ENCODE measurements around the gene REC114. TPM values are rescaled to one million over a fixed set of nuclear protein-coding genes. Genes with fewer than 3 reads are reported as not detected.

The REC114 gene
- total and polyA plus RNA-seq, 11 donors = 0.23 to 0.82 (median 0.48) TPM; not detected in 7

- DNase-seq = no peak
- TF ChIP-seq POLR2A (IDR thresholded peaks at IDR 0.05) (no peak), CTCF (IDR thresholded peaks at IDR 0.05) (peak; percentile 16 to 70 (median 54))
- Histone ChIP-seq H3K27ac (peak overlapping the region in 1 of 12 donors; percentile 2), H3K4me1 (peaks cover 0 to 15% (median 3%) of the 10 kb centered on the region in 12 donors), H3K27me3 (no peaks in the 10 kb centered on the region), H3K4me3 (no peak overlapping the region), H3K9me3 (no peaks in the 10 kb centered on the region), H3K36me3 (peaks cover 0 to 96% (median 92%) of the 10 kb centered on the region in 9 donors)
- intact Hi-C loops (cut with DNase I) = loop anchor here (1.0 to 10.0 kb wide), 9 partner anchors 74 to 256 kb away; no protein-coding TSS in a partner anchor
- WGBS, 4 donors = 56 to 65% (median 61%) methylated on average over 2 of the region's 2 CpGs
- peak in 1 of 4 donors; percentile 49 for ATAC-seq
Observed at GRCh38 chr15:73560501-73561117, 117.6 kb downstream of the REC114 start.

GRCh38 chr15:73564255-73564654 is 121.3 kb downstream of the REC114 start:
- peak; percentile 48 to 65 (median 61) for ATAC-seq
- no peak overlapping the region for H3K27ac ChIP-seq

GRCh38 chr15:73567020-73567419 is 124.1 kb downstream of the REC114 start:
- intact Hi-C loops (cut with DNase I) = loop anchor here in 1 of 10 donors (10.0 kb wide), 2 partner anchors 138 to 262 kb away; no protein-coding TSS in a partner anchor

More at GRCh38 chr15:73564255-73564654, 121.3 kb downstream of the REC114 start:
- H3K4me3 ChIP-seq = no peak overlapping the region
- H3K9me3 ChIP-seq = no peaks in the 10 kb centered on the region
- peaks cover 0 to 15% (median 3%) of the 10 kb centered on the region in 12 donors for H3K4me1 ChIP-seq
- intact Hi-C loops (cut with DNase I) = loop anchor here in 9 of 10 donors (5.0 to 10.0 kb wide), 5 partner anchors 73 to 259 kb away; no protein-coding TSS in a partner anchor
- H3K36me3 ChIP-seq = peaks cover 0 to 96% (median 91%) of the 10 kb centered on the region in 9 donors
- no peaks in the 10 kb centered on the region for H3K27me3 ChIP-seq
- DNase-seq = no peak
- TF ChIP-seq POLR2A (IDR thresholded peaks at IDR 0.05) = no peak
- TF ChIP-seq CTCF (IDR thresholded peaks at IDR 0.05) = peak in 5 of 12 donors; percentile 9 to 29 (median 12)
- 36 to 49% (median 42%) methylated on average over 6 of the region's 6 CpGs for WGBS, 4 donors

More at GRCh38 chr15:73567020-73567419, 124.1 kb downstream of the REC114 start:
- WGBS, 4 donors = 79 to 86% (median 83%) methylated on average over 1 of the region's 1 CpG
- H3K27ac ChIP-seq = no peak overlapping the region
- H3K4me3 ChIP-seq = no peak overlapping the region
- peaks cover 0 to 99% (median 93%) of the 10 kb centered on the region in 9 donors for H3K36me3 ChIP-seq
- DNase-seq (no peak), ATAC-seq (no peak)
- peaks cover 0 to 15% (median 3%) of the 10 kb centered on the region in 12 donors for H3K4me1 ChIP-seq
- H3K9me3 ChIP-seq = no peaks in the 10 kb centered on the region
- H3K27me3 ChIP-seq = no peaks in the 10 kb centered on the region
- TF ChIP-seq CTCF (IDR thresholded peaks at IDR 0.05) (no peak), POLR2A (IDR thresholded peaks at IDR 0.05) (no peak)
